Measurements from ENCODE around the gene SLC22A4.

Gene SLC22A4

DNA sequence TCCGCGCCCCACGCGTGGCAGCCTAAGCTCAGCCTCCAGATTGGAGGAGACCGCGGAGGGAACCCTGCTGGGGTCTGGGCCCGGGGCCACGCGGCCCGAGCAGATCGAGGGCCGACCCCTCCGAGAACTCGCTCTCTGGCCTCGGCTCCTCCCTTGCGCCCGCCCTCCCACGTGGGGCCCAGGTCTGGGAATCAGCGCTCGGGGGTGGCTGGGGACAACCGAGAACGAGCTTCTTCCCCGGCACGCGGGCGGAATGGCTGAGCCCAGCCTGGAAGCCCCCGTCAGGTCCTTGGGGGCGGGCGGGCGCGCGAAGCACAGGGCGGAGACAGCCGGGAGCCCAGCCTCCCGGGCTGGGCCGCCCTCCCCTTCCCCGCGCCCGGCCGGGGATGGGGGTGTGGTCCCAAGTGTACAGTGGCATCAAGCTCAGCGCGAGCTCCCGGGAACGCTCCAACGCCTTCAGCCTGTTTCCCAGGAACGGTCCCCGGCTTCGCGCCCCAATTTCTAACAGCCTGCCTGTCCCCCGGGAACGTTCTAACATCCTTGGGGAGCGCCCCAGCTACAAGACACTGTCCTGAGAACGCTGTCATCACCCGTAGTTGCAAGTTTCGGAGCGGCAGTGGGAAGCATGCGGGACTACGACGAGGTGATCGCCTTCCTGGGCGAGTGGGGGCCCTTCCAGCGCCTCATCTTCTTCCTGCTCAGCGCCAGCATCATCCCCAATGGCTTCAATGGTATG, at the start of gene SLC22A4:
TSS of gene SLC22A4 (plus strand) at position 403 of the 736 bp plus-strand sequence. CDS start at position 626, 223 bp downstream.
- DNase-seq = peak; percentile 84

GRCh38 chr5:132245593-132245992, 48.6 kb upstream of the SLC22A4 start:
- no peak for DNase-seq

- DNase-seq = no peak
Measured at GRCh38 chr5:132246806-132247205, 47.4 kb upstream of the SLC22A4 start.

DNA sequence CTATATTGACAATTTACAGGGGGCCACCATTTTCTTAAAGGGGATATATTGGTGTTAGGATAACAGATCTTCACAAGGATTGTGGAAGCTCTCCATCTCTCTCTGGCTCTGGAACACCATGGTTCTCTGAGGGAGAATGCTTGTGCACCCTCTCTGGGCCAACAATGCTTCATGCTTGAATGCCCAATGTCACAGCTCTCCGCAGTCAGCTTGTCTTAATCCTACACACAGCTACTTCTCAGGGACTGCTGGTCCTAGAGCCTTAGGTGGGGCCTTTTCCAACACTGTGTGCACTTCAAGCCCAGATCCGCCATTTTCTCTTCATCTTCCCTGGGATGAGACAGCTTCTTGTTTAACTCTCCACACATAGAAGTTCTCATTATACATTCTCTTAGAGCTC, 43.6 kb upstream of the SLC22A4 start:
- DNase-seq = no peak

DNA sequence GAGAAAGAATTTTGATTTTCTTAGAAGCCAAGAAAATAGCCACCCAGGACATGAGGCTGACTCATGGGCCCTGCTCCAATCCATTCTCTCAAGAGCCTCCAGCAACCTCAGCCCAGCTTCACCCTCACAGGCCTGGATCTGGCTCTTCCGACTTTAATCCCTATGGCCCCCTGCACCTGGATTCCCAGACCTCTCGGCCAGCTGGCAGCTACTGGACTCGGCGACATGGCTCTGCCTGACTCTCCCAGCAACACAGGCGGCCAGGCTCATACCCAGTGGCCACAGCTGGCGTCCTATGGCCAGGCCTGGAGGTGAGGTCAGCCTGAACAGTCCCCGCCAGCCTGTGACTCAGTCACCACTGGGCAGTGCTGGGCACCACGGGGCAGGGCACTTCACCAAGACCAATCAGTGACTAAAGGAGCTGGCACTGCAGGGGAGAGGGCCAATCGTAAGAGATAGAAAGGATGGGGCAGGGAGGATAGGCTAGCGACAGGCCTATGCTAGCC, 42.9 kb upstream of the SLC22A4 start:
- DNase-seq = no peak

DNA sequence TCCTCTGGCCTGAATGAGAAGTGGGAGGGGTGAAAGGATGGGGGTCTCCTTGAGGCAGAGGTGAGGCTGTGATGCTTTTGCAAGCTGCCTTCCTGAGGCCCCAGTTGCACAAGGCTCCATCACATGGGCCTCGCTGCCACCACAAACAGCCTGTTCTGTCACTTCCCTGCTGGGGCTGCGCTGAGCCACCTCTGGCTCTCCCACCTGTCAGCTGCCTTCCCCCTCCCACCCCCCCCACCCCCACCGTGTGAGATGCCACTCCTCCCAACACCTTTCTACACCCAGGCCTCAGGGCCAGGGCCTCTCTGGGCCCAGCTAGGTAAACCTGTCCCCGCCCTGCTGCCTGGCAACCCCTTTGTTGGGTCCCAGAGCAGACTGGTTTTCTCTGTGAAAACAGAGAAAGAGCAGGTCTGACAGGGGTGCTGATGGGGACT, 41.2 kb upstream of the SLC22A4 start:
- no peak for DNase-seq

DNA sequence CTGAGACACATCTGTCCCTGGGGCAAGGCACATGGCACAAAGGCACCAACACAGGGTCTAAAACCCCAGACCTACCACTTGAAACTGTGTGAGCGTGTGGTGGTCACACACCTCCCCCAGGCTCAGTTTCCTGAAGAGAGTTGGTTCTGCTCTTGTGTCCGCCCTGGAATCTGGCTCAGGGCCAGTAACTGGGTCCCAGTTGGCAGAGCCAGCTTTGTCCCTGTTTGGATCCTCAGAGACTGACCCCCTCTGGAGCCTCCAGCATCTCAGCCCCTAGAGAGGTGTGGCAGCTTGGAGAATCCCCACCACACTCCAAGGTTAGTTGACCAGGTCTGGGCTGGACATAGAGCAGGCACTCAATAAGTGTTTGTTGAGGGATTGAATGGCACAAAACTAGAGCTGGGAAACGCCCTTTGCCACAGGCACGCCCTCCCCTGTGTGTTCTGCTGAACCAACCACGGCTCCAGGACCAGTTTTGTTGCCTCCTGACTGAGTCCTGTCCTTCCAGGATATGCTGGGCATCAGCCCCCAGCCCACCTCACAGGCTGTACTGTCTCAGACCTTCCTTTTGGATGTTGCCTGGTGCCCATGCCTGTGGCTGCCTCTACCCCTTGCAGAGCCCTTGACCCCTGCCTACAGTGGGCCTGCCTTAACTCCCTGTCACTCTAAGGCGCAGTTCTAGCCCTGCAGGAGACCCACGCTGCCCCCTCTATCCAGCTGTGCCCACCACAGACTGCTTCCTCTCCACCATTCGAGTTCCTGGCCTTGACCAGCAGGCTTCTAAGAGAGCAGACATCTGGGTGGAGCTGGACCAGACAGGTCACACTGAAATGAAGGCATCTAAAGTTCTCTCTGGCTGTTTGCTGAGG, 40.5 kb upstream of the SLC22A4 start:
- DNase-seq = peak; percentile 30

DNA sequence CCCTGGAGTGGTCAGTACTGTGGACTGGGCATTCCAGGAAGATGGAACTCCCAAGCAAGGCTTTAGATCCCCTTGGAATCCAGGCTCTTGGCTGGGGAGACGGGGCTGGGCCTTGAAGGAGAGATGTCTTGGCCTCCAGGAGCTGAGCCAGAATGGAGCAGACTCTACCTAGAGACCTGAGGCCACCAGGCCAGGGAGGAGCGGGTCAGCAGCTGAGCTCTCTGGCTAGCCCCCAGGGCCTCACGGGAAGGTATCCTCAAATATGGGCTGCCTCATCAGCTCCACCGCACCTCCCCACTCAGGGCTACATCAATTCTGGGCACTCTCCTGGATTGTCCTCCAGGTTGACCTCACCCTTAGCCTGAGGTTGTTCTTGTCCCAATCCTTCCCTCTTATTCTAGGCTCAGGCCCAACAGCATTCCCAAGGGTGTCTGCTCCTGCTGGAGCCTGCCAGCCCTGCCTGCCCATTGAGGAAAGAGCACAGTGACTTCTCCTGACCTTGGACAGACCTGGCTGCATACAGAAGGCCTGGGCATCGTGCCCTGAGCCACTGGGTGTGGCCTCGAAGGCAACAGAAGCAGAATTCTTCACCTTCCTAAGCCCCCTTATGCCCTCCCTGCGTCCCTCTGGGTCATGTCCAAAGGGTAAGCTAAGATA, 39.7 kb upstream of the SLC22A4 start:
- DNase-seq = no peak

DNA sequence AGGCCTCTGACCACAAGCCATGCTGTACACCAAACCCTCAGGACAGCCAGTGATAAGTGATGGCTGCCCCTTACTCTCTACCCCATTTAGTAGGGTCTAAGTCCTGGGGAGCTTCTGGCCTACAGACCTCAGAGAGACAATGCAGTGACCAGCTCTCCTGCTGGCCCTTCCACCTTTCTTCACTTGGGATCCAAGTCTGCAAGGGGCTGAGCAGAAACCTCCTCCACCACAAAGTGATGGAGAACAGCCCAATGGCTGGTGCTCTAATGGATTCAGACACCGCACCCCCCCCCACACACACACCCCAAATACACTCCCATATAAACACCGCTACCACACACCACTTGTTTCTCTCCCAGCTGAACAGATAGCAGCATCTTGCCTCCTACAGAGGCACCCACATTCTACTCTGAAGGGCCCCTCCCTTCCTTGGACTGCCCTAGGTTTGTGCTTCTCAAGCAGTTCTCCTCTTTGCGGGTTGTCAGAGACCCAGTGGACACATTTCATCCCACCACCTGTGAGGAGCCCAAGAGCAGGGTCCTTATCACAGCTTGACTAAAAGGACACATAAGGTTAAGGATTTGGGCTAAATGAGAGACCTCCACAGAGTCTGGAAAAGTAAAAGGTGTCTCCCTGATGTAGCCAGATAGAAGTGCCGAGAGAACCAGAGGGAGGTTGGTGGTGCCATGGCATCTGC, 38.0 kb upstream of the SLC22A4 start:
- DNase-seq = no peak

GRCh38 chr5:132256783-132257130, 37.4 kb upstream of the SLC22A4 start:
- DNase-seq = no peak

- DNase-seq = no peak
Measured at GRCh38 chr5:132257131-132258101, 36.8 kb upstream of the SLC22A4 start, which contains the start of gene PDLIM4. Gene PDLIM4 (plus strand): TSS chr5:132257696. CDS start chr5:132257735, 39 bp downstream.

DNA sequence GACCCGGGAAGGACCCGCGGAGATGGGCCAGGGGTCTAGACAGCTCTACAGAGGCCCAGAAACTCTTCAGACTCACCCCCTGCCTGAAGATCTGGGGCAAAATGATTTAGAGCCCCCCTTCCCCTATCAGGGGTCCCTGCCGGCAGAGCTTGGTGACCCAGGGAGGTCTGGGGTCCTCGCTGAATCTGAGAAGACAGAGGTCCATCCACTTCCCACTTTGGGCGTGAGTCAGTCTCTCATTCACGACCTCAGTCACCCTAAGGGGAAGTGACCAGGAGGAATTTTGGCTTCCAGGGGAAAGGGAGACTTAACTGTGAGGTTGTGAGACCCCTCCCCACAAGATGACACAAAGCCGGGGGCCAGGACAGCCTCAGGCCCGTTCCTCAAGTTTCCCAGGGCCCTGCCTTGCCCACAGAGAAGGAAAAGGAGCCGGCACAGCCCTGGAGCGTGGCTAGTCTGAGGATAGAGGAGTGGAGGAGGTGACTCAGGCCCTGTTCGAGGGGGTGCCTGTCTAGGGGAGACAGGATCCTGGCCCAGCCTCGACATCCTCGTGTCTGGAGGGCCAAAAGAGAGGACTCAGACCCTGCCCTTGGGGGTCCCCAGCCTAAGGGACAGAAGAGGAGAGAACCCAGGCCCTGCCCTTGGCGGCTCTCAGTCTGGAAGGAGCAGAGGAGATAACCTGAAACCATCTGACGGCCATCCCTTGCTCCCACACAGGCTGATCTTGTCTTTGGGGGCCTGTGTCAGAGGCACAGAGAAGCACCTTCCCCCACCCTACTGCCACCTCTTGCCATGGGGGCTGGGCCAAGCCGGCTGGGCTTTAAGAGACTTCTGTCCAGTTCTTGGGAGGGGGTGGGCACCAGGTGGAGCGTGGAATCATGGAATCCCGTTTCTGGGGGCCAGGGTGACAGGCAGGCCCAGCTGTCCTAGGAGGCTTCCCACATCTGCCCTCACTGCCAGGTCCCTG, 35.8 kb upstream of the SLC22A4 start:
- DNase-seq = no peak

GRCh38 chr5:132259069-132259851, 34.9 kb upstream of the SLC22A4 start:
- no peak for DNase-seq

GRCh38 chr5:132260051-132260450, 34.1 kb upstream of the SLC22A4 start:
- no peak for DNase-seq

GRCh38 chr5:132260714-132261551, 33.3 kb upstream of the SLC22A4 start:
- DNase-seq = peak; percentile 80

- no peak for DNase-seq
Measured at GRCh38 chr5:132261881-132262845, 32.0 kb upstream of the SLC22A4 start.

Data from hematopoietic multipotent progenitor cell treated with erythropoietin and hydrocortisone succinate and interleukin-3 and kit ligand, for 8 days (in vitro differentiated cells).